GM12872 (cell line): ENCODE results near the gene VASH2.

Source experiments
- CTCF ChIP-seq: IDR thresholded peaks from 3 replicates; pipeline ENCODE4 v1.5.1; 2011; ENCODE audit warnings: low read depth, mild to moderate bottlenecking, low read length, moderate library complexity; ENCODE audit not compliant: insufficient read depth

VASH2 gene

GRCh38 chr1:212986551-212986950, 36.2 kb downstream of the VASH2 start:
- no peak for TF ChIP-seq CTCF

- no peak for TF ChIP-seq CTCF
Measured at GRCh38 chr1:212987702-212988322, 37.5 kb downstream of the VASH2 start.

GRCh38 chr1:212990276-212990675, 39.9 kb downstream of the VASH2 start:
- no peak for TF ChIP-seq CTCF

- no peak for TF ChIP-seq CTCF
Measured at GRCh38 chr1:212994926-212995325, 44.6 kb downstream of the VASH2 start.

GRCh38 chr1:213003256-213003655, 52.9 kb downstream of the VASH2 start:
- TF ChIP-seq CTCF: no peak

GRCh38 chr1:213008564-213008963, 58.2 kb downstream of the VASH2 start:
- TF ChIP-seq CTCF: no peak

GRCh38 chr1:213014642-213015041, 64.3 kb downstream of the VASH2 start:
- no peak for TF ChIP-seq CTCF
